KOPT-K1 (cell line): Measurements from ENCODE around the gene VTI1A.

Experiments used
- H3K27ac ChIP-seq: fragments of 200-600 bp; sonication (generic); 2 replicates; pipeline ENCODE4 v1.5.1; 2016; ENCODE audit warnings: antibody characterized with exemption, mild to moderate bottlenecking, low read depth, low read length; ENCODE audit not compliant: poor library complexity, severe bottlenecking
- H3K36me3 ChIP-seq: fragments of 200-600 bp; sonication (generic); 2 replicates; pipeline ENCODE4 v1.5.1; 2017; ENCODE audit warnings: antibody characterized with exemption, mild to moderate bottlenecking, low read length, moderate library complexity; ENCODE audit not compliant: insufficient read depth
- H3K9me3 ChIP-seq: fragments of 200-600 bp; sonication (generic); 2 replicates; pipeline ENCODE4 v1.5.1; 2017; ENCODE audit warnings: antibody characterized with exemption, low read length, mild to moderate bottlenecking; ENCODE audit not compliant: insufficient read depth, poor library complexity, severe bottlenecking

Gene VTI1A

GRCh38 chr10:112631501-112632400 is 184.7 kb downstream of the VTI1A start:
- Histone ChIP-seq H3K27ac (no peak overlapping the region), H3K36me3 (no peaks in the 10 kb centered on the region)

DNA sequence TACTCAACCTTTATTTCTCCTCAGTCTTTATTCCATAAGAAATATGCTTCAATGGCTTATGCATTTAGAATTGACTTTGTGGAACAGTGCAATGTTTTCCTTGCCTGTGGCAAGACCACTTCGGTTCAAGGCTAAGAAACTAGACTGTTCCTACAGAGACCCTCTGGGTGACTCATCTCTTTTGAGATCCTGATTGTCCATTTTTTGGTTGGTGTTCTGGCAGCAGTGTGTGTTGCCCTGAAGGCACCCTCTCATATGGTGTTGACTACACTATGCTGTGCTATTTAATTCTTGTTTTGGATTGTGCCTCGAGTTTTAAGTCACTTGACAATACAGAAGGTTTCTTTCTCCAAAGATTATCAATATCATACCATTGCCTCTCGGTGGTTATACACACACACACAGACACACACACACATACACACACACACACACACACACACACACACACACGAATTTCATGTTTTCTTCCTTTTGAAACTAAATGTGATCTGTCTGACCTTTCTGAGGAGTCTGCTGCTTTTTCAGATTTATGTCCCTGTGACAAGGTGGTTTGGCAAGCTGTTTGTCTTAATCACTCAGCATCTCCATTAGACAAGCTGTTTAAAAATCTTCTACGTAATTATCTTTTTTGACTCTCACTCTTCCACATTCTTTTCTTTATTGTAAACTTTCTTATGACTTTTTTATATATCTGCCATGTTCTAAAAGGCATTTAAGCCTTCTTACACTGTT is 187.2 kb downstream of the VTI1A start:
- Histone ChIP-seq H3K9me3 (no peaks in the 10 kb centered on the region), H3K27ac (no peak overlapping the region), H3K36me3 (no peaks in the 10 kb centered on the region)

More at GRCh38 chr10:112631501-112632400, 184.7 kb downstream of the VTI1A start:
- no peaks in the 10 kb centered on the region for H3K9me3 ChIP-seq

- no peak overlapping the region for H3K27ac ChIP-seq
- H3K36me3 ChIP-seq = no peaks in the 10 kb centered on the region
- H3K9me3 ChIP-seq = no peaks in the 10 kb centered on the region
Measured at GRCh38 chr10:112637901-112638300, 190.9 kb downstream of the VTI1A start.

- Histone ChIP-seq H3K27ac (no peak overlapping the region), H3K9me3 (no peaks in the 10 kb centered on the region), H3K36me3 (no peaks in the 10 kb centered on the region)
Measured at GRCh38 chr10:112639298-112639697, 192.3 kb downstream of the VTI1A start.

GRCh38 chr10:112640638-112641037 is 193.6 kb downstream of the VTI1A start:
- H3K27ac ChIP-seq = no peak overlapping the region
- no peaks in the 10 kb centered on the region for H3K36me3 ChIP-seq
- H3K9me3 ChIP-seq = no peaks in the 10 kb centered on the region

- Histone ChIP-seq H3K27ac (no peak overlapping the region), H3K9me3 (no peaks in the 10 kb centered on the region), H3K36me3 (no peaks in the 10 kb centered on the region)
Measured at GRCh38 chr10:112643600-112644264, 196.7 kb downstream of the VTI1A start.

GRCh38 chr10:112644265-112644645 is 197.2 kb downstream of the VTI1A start:
- Histone ChIP-seq H3K36me3 (no peaks in the 10 kb centered on the region), H3K9me3 (no peaks in the 10 kb centered on the region), H3K27ac (no peak overlapping the region)

DNA sequence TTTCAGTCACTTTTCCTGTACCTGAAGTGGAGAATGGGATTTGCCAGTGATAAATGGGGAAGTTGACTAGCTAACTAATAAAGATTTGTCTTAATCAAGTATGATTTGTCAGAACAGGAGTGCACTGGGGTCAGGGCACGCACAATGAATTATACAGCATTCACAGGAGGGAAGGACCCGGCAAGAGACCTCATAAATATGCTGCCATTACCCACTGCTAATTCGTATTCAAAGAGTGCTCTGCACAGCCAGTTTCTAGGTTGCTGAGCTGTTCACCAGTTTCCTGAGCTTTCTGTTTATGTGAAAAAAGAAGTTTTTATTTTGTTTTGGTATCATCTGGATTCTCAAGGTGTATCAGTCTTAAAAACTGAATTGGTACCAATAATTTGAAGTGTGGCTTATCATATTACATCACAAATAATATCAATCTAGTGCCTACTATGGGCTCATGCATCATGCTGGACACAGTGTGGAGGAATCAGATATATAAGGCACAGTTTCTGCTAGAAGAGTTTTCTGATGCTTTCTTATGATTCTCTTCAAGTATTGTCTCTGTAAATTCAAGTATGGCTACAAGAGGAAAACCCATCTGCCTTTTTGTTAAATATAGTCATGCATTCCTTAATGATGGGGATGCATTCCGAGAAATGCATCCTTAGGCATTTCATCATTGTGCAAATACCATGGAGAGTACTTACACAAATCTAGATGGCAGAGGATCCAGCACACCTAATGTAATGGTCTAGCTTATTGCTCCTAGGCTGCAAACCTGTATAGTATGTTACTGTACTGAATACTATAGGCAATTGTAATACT is 202.2 kb downstream of the VTI1A start:
- Histone ChIP-seq H3K36me3 (no peaks in the 10 kb centered on the region), H3K27ac (no peak overlapping the region), H3K9me3 (no peaks in the 10 kb centered on the region)

GRCh38 chr10:112649822-112650152 is 202.8 kb downstream of the VTI1A start:
- Histone ChIP-seq H3K36me3 (no peaks in the 10 kb centered on the region), H3K9me3 (no peaks in the 10 kb centered on the region), H3K27ac (no peak overlapping the region)

DNA sequence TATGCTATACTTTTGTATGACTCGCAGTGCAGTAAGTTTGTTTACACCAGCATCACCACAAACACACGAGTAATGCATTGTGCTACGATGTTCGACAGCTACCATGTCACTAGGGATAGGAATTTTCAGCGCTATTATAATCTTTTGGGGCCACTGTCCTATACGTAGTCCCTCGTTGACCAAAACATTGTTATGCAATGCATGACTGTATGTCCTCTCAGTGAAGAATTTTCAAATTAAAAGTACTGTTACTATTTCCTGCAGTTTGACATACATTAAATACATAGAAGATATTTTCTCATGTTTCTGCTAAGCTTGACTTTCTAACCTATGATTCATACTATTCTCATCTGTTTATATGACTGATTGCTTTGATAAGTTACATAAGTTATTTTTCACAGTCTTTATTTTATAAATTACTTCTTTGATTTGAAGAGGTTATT is 203.6 kb downstream of the VTI1A start:
- Histone ChIP-seq H3K9me3 (no peaks in the 10 kb centered on the region), H3K27ac (no peak overlapping the region), H3K36me3 (no peaks in the 10 kb centered on the region)

DNA sequence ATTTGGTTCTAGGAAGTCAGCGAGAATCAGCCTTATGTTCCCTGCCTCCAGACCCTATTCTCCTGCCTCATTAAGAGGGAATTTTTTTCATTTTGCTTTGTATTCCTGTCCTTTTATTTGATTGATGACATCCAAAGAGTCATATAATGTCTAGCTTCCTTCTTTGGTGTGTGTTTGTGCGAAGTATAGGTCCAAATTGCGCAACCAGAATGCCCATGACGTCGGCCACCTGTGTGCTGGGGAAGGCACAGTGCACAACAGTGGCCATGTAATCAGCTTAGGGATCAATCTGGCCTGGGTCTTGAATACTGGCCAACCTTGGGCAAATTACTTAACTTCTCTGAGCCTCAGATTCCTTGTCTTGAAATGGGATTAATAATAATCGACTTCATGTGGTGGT is 206.2 kb downstream of the VTI1A start:
- Histone ChIP-seq H3K27ac (no peak overlapping the region), H3K9me3 (no peaks in the 10 kb centered on the region)

GRCh38 chr10:112653851-112654250 is 206.8 kb downstream of the VTI1A start:
- no peaks in the 10 kb centered on the region for H3K9me3 ChIP-seq
- H3K36me3 ChIP-seq = no peaks in the 10 kb centered on the region
- H3K27ac ChIP-seq = no peak overlapping the region

More for the DNA sequence above, 206.2 kb downstream of the VTI1A start:
- no peaks in the 10 kb centered on the region for H3K36me3 ChIP-seq

- no peaks in the 10 kb centered on the region for H3K9me3 ChIP-seq
Measured at GRCh38 chr10:112654794-112655193, 207.8 kb downstream of the VTI1A start.

DNA sequence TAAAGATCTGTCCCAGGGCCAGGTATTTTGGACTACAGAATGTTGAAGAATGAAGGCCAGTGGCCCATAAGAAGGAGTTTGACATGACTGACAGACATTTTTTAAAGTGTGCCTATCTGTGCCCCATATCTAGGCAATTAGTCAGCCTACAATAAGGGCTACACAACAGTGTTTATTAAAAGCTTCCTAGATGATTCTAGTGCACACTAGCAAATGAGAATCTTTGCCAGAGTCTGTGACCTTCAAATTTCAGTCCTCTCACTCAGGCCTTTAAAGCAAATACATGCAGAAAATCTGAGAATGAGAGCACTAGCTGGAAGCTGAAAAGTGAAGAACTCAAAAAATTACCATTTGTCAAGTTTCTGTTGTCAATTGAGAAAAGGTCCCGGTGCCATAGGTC is 208.7 kb downstream of the VTI1A start:
- Histone ChIP-seq H3K27ac (no peak overlapping the region), H3K9me3 (no peaks in the 10 kb centered on the region), H3K36me3 (no peaks in the 10 kb centered on the region)

More at GRCh38 chr10:112654794-112655193, 207.8 kb downstream of the VTI1A start:
- Histone ChIP-seq H3K27ac (no peak overlapping the region), H3K36me3 (no peaks in the 10 kb centered on the region)
